GM15510 (cell line): Measurements from ENCODE around the gene MAPK8IP2.

ENCODE experiments used
- POLR2A ChIP-seq: IDR thresholded peaks from 3 replicates; pipeline ENCODE4 v1.6.1; 2011; ENCODE audit warnings: borderline replicate concordance; ENCODE audit not compliant: insufficient read length; ENCODE audit errors: extremely low read depth

Gene MAPK8IP2

DNA sequence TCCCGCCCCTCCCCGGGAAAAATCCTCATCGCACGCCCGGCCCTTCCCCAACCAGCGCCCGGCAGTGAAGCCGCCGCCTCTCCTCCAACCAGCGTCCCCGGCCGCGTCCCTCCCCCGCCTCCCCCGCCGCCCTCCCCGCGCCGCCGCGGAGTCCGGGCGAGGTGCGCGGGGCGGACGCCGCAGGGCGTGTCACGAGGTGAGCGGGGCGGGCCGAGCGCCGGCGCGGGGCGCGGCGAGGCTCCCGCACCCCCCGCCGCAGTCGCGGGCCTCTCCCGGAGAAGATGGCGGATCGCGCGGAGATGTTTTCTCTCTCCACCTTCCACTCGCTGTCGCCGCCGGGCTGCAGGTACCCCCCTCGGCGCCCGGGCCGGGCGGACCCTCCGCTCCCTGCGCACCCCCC is at the start of gene MAPK8IP2:
TSS of gene MAPK8IP2 (plus strand) at position 256 of the 400 bp plus-strand sequence. CDS start at position 282, 26 bp downstream.
- no peak for TF ChIP-seq POLR2A

DNA sequence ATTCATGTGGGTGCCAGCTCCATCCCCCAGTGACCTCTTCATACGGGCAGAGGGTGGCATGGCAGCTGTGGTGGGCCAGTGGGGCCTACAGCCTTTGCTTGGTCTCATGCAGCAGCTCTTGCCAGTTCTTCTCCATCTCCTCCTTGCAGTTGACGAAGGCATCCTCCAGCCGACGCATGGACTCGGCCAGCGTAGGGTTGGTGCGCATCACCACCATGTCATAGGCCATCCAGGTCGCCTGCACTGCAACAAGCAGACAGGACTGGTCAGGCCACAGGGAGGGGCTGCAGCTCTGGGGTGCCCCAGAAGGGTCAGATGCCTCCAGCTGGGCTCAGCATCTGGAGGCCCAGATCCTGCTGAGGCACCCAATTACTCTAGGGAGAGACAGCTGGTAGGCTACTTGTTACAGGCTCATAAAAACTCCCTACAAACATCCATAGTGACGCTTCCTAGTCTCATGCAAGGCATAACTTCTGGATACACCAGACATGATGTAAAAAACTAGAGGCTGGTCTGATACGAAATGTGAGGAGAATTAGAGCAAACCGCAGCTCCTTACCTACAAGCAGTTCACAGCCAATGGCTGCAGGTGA is 49.3 kb upstream of the MAPK8IP2 start:
- TF ChIP-seq POLR2A = no peak

GRCh38 chr22:50553310-50553709 is 47.3 kb upstream of the MAPK8IP2 start:
- no peak for TF ChIP-seq POLR2A

DNA sequence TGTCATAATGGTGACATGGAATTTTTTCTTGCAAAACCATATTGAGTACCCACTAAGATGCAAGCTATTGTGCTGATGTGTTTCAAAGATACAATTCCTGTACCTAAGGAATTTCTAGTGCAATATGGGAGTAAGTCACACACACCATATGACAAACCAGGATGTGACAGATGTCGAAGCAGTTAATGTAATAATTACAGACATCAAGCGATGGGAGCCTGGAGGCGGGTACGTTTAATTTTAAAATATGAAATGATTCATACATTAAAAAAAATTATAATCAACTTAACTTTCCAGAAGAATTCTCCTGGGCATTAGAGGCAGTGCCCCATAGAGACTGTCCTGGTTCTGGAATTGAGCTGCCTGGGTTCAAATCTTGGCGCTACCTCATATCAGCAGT is 43.9 kb upstream of the MAPK8IP2 start:
- TF ChIP-seq POLR2A = no peak

- TF ChIP-seq POLR2A = no peak
Measured at GRCh38 chr22:50560034-50560433, 40.6 kb upstream of the MAPK8IP2 start.

DNA sequence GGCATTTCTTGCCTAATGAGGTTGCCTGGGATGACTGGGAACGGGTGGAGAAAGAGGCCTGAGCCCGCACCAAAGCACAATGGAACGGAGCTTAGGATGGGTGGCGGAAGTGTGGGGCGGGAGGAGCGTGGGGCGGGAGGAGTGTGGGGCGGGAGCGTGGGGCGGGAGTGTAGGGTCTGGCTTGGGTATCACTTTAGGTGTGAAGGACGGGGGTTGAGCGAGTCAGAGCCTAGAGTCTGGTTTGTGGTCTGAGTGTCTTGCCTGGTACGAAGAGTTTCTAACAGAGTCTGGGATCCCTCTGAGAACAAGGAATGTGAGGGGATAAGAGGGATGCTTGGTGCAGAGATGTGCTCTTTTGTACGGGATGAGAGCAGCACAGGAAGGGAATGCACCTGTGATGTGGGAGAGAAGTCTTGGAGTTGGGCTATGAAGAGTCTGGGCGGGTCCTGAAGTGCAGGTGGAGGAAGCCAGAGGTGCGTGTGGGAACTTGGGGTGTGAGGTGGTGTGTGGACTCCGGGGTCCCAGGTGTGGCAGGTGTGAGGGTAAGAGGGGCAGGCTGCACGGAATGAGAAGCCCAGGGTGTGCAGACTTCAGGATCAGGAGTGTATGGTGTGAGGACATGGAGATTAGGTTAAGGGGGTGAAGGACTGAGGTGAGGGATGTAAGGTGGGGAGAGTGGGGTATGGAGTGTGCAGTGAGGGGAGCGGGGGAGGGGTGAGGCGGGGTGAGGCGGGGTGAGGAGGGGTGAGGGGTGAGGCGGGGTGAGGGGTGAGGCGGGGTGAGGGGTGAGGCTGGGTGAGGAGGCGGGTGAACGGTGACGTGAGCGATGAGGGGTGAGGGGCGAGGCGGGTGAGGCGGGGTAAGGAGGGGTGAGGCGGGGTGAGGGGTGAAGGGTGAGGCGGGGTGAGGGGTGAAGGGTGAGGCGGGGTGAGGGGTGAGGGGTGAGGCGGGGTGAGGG is 38.9 kb upstream of the MAPK8IP2 start:
- TF ChIP-seq POLR2A = no peak

DNA sequence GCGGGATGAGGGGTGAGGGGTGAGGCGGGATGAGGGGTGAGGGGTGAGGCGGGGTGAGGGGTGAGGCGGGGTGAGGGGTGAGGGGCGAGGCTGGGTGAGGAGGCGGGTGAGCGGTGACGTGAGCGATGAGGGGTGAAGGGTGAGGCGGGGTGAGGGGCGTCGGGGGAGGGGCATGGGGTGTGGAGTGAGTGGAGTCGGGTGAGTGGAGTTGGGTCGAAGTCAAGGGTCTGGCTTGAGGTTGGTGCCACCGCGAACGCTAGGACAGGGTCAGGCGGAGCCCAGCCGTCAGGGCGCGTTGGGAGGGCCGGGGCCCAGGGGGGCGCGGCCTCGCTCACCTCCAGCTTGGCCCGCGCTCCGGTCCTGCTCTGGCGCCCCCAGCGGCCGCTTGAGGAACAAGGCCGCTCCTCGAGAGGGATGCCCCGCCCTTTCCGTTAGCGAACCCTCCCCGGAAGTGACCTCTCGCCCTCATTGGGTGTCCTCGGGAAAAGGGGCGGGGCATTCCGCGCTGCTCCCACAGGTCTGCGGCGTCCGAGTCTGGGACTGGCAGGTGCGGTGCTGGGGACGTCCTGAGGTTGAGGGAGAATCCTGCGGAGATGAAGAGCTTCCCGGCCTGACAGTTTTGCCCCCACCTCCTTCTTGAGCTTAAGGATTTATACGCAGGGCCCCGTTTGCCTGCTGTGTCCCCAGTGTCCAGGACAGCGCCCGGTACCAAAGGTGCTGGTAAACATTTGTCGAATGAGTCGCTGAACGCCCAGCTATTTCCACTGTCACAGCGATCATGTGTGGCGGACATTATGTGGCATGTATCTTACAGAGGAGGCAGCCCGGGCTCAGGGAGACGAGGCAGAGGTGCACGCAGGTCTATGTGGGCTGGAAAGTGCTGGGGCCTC is 37.8 kb upstream of the MAPK8IP2 start, which contains the start of gene SYCE3:
TSS of gene SYCE3 (minus strand) at position 397 of the 890 bp plus-strand sequence. CDS start 6,514 bp downstream, outside the sequence.
- peak; percentile 76 for TF ChIP-seq POLR2A

GRCh38 chr22:50563413-50564160 is 37.0 kb upstream of the MAPK8IP2 start:
- TF ChIP-seq POLR2A = no peak

GRCh38 chr22:50564289-50564688 is 36.3 kb upstream of the MAPK8IP2 start:
- no peak for TF ChIP-seq POLR2A

DNA sequence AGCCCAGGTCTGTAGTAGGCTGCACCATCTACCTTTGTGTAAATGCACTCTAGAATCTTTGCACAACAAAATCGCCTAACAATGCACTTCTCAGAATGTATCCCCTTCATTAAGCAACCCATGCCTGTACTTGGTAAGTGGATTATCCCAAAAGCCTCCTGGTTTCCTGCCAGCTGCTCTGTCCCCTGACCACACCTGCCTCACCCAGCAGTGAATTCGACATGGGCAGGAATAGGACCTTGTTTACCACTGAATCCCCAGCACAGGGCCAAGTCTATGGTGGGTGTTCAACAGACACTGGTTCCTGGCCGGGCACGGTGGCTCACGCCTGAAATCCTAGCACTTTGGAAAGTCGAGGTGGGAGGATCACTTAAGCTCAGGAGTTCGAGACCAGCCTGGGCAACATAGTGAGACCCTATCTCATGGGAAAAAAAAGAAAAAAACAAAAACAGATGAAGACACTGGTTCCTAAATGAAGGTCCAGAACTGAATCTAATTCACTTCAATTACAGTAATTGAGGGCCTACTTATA is 32.8 kb upstream of the MAPK8IP2 start:
- TF ChIP-seq POLR2A = no peak

DNA sequence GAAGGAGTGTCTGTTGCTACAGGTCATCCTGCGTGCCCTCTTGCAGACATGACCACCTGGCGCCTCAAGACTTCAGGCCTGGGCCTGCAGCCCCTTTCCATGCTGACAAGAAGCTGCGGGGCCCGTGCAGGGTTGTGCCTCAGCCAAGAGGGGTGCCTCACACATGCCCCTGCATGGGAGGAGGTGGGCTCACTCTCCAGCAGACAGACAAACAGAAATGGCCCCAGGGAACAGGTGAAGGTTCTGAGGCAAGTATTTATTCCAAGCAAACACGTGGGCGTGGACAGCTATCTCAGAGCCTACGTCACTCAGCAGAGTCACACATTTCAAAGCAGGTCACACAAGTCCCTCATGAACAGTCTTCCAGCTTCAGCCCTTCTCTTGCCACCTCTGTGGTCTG is 32.0 kb upstream of the MAPK8IP2 start:
- TF ChIP-seq POLR2A = no peak

GRCh38 chr22:50569041-50569459 is 31.5 kb upstream of the MAPK8IP2 start:
- no peak for TF ChIP-seq POLR2A

- no peak for TF ChIP-seq POLR2A
Measured at GRCh38 chr22:50569896-50570535, 30.6 kb upstream of the MAPK8IP2 start.
